GM19193 (cell line): ENCODE results near the gene RHEX.

ENCODE experiments used
- POLR2A ChIP-seq: IDR thresholded peaks from 4 replicates; pipeline ENCODE4 v1.6.1; 2011; ENCODE audit not compliant: insufficient read depth, insufficient read length; ENCODE audit errors: extremely low read depth

The RHEX gene

DNA sequence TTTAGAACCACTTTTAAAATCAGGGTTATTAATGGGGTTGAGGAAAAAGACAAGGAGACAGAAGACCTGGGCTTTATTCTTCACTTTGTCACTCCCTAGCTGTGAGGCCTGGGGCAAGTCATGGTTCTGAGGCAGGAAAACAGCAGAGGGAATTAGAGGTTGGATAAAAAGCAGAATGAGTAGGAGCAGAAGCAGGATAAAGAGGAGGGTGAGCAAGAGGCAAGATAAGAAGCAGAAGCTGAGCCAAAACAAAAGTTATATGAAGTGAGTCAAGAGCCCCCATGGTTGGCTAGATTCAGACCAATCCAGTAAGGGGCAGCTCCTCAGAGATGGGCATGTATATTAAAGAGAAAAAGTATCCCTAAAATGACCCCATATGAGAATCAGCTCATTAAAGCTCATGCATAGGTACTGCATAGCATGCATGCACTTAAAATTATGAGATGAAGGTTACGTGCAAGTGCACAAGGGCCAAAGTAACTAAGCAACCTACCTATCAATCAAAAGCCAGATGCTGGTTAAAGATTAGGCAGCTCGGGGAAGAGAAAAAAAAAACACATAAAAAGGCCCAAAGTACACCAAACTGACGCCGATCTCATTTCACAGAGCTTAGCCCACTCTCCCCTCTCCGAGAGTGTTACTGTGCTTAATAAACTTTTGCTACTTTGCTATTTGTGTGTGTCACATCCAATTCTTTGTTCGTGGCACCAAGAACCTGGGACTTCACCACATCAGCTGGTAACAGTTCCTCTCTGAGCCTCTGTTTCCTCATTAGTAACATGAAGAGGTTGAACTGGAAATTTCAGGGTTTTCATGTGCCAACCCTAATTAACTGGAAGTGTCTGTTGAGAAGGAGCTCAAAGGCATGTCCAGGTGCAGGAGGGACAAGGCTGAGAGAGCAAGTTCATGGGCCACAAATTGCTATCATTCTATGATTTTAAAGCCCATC lies 62.0 kb downstream of the RHEX start:
- TF ChIP-seq POLR2A = no peak

DNA sequence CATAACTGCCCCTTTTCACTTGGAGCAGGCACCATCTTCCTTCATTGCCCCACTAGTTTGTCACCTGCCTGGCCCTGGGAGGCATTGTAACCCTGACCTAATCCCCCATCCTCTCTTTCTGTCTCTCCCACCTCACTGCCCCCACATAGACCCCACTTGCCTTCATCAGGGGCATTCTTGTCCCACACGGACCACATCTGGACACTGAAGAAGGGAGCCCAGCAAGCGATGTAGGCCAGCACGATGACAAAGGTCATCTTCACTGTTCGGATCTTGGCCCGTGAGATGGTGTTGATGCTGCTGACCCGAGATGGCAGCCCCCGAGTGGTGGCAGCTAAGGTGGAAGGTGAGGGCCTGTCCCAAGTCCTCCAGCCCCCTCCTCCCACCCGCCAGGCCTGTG lies 62.8 kb downstream of the RHEX start:
- TF ChIP-seq POLR2A = no peak

DNA sequence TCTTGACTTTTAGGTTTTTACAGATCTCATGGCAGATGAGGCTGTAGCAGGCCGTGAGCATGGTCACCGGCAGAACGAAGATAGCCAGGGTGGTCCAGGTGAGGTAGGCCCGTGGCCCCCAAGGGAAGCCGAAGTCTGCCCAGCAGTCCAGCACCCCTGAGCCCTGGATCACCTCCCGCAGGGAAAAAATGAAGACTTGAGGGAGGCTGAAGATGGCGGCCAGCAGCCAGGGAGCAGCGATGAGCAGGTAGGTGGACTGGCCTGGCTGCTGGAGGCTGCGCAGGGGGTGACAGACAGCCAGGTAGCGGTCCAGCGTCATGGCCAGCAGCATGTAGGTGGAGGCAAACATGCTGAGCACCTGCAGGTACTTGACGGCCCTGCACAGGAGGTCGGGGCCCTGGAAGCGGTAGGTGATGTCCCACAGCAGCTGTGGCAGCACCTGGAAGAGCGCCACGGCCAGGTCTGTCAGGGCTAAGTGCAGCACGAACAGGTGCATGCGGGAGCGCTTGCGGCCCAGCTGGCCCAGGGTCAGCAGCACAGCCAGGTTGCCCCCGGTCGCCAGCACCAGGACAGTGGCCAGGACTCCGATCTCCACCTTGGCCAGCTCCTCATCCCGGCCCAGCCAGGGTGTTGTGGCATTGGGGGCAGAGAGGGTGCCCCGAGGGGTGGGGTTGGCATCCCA lies 63.4 kb downstream of the RHEX start:
- TF ChIP-seq POLR2A = no peak

DNA sequence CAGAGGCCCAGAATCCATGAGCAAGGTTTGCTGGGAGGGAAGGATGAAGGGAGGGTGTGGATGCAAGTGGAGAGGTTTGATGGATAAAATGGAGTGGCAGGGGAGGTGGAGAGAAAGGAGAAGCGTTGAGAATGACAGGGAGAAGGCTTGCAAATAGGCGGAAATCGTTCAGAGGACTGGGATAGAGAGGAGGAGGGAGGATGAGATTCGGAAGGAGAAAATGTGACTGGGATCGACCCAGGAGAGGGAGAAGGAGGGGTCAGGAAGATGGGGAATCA lies 63.8 kb downstream of the RHEX start:
- TF ChIP-seq POLR2A = no peak

DNA sequence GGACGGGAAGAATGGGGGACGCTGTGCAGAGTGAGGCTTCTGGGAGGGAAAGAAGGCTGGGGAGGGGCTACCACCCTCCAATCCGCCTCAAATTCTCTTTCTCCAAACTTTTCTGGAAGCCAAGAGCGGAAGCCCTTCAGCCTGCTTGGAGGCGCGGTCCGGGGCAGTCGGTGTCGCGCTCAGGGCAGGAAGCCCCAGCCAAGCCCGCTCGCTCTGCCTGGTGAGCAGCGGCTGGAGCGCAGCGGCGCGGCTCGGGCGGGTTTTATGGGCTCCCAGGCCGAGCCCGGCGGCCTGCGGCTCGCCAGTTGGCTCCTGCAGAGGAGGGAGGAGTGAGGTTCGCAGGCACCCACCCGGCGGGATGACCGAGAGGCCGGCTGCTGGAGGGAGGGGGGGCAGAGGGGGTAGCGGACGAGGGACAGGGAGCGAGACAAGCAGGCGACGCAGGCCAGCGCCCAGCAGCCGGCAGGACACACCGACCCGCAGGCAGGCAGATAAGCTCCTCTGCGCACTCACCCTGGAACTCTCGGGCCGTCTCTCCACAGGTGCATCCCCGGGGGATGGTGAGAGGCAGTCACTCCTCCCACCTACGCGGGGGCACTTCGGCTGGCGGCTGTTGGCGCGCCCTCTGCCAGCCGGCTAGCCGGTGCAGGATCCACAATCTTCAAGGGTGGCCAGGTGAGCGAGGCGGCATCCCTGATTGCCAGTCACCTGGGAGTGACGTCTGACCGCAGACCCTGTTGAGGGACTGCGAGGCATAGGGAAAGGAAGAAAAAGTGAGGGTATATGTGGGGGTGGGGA lies 64.4 kb downstream of the RHEX start, which contains the start of gene AVPR1B:
TSS of gene AVPR1B (minus strand) at position 238 of the 798 bp plus-strand sequence. CDS start 498 bp downstream, outside the sequence.
- TF ChIP-seq POLR2A = no peak

DNA sequence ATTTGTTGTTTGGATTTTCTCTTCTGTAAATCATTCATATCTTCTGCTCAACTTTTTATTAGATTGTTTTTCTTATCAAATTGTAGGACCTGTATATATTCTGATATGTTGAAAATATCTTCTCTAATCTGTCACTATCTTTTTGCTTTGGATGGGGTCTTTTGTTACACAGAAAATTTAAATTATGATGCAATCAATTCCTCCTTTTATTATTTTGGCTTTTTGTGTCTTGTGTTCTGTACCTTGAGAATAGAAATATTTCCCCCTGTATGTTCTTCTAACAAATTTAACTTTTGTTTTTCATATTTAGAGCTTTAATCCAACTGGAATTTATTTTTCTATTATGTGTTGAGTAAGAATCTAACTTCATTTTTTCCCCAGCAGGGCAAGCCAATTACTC lies 67.4 kb downstream of the RHEX start:
- TF ChIP-seq POLR2A = no peak

DNA sequence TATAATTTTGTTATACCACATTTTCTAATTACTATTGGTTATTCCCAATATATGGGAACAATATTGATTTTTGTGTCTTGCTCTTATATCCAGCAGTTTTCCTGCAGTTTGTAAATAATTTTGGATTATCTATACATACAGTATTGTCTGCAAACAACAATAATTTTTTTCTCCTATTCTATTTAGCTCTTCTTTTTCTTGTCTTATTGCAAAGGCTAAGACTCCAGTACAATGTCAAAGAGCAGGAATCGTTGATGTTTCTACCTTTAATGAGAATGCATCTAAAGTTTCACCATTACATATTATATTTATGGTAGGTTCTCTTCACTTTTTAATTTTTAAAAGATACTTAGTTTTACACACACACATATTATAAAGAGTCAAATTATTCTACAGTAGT lies 68.3 kb downstream of the RHEX start:
- no peak for TF ChIP-seq POLR2A

DNA sequence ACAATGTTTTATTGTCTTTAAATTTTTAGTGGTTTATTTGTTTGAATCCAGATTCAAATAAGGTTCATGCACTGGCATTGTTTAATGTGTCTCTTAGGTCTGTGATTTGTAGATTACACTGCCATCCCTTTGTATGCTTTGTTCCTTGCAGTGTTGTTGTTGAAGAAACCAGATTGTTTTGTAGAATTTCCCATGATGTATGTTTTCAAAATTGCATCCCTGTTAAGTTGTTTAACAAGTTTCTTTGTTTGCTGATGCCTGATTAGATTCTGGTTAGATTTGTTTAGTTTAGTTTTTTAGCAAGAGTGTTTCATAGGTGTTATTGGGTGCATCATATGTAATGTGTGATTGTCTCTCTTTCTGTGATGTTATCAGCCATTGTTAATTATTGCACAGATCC lies 69.7 kb downstream of the RHEX start:
- TF ChIP-seq POLR2A = no peak

DNA sequence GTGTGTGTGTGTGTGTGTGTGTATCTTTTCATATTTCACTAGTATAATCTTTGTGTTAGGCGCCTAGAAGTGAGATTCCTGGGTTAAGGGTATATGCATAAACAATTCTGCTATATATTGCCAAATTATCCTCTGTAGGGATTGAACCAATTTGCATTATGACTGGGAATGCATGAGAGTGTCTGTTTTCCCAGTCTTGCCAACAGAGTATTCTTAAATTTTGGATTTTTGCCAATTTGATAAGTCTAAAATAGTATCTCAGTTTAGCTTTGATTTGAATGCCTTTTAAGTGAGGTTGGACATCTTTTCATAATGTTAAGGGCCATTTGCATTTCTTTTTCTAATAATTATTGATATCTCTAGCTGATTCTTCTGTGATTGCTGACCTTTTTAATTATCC lies 72.4 kb downstream of the RHEX start:
- no peak for TF ChIP-seq POLR2A

DNA sequence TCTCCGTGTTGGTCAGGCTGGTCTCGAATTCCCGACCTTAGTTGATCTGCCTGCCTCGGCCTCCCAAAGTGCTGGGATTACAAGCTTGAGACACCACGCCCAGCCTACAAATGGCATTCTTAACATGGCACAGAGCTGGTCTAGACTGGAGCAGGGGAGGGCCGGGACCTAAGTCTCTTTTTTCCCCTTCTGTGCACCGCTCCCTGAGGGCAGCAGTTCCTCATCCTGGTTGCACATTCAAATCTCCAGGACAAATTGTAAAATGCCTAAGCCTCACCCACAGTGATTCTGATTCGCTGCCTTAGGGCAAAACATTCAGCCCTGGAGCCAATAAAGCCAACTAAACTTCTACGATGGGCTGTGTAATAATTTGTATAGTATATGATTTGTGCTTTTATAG lies 74.4 kb downstream of the RHEX start:
- TF ChIP-seq POLR2A = no peak

DNA sequence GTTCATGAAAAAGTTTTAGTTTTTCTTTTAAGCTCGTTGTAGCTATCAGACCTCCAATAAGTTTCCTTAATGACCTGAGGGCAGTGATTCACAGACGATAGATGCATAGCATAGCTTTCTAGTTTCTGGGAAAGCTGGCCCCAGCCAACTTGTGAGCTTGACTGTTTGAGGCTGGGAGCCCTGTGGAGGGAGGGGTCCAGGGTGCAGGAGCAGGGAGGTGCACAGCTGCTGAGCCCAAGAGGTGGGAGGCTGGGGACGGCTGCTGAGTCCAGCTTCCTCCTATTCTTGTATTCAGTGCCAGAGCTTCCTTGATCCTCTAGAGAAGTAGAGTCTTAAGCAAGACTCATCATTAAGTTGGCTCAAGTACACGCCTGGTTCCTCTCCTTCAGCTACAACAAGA lies 75.2 kb downstream of the RHEX start:
- no peak for TF ChIP-seq POLR2A

DNA sequence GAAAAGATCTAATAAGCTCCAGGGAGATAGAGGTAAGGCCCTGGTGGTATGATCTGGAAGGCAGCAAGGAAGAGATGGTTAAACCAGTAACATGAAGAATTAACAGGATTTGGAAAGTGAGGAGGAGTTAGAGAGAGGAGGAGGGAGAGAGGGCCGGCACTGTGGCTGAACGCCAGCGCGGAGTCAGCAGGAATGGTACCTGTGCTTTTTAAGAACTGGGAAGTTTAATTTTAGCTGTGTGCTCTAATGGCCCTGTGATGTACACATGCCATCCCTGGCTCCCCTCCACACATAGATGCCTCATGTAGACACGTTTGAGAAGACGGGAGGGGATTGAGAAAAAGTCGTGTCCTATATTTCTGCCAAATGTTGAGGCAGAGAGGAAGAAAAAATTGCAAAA lies 78.1 kb downstream of the RHEX start:
- no peak for TF ChIP-seq POLR2A

DNA sequence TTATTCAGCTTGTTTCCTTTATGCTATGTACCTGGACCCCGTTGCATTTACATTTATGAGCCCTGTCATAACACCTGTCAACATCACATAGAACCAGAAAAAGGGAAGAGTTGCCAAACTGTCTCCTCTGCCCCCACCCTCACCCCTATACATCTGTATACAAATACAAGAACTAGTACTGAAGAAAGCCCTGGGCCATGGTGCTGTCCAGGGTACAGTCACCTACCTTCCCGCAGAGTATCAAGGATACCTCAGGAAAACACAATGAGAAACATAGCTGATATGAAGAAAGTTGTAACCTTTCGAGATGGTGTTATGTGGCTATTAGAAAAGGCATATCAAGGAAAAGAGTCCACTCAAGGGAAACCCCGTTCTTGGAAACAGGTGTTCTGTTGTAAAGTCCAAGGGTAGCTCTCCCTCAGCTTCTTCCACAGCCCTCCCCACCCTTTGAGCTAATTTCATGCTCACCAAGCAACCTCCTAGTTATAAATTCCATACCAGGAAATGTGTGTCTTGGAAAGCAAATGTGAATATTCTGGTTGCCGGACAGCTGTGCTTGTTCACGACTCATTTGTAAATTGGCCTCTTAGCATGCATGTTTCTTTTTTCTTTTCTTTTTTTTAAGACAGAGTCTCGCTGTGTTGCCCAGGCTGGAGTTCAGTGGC lies 80.9 kb downstream of the RHEX start:
- no peak for TF ChIP-seq POLR2A

DNA sequence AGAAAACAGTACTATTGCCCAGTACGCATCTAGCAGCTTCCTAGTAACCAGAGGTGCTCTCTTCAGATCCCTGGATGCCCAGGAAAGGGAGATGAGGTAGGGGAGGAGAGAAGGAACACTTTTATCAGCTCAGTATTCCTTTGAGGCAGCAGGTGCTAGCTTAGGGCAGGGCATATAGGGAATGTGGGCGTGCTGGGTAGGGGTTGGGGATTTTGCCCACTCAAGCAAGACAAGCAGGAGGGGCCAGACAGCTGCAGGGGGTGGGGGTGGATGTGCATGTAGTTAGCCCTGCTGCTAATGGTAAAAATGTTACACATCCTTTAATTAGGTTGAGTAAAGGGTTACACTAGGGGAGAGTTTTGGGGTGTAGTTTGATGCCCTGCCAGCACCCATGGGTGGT lies 82.3 kb downstream of the RHEX start:
- no peak for TF ChIP-seq POLR2A

DNA sequence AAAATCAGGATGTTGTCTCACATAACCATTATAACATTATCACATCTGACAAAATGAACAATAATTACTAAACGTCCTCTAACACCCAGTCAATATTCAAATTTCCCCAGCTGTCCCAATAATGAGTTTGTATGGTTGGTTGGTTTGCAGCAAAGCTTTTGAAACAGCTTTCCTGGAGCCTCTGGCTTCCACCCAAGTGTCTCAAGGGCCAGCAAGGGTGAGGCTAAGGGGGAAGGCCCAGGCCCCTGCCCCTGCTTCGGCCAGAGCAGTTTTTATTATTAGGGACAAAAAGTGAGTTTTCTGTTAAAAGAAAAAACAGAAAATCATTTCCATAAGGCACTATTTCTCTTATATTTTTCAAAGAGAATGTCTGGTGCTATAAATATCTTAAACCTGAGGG lies 83.3 kb downstream of the RHEX start:
- no peak for TF ChIP-seq POLR2A
